Measurements from ENCODE around the gene PGLYRP3. TPM values are rescaled to one million over a fixed set of nuclear protein-coding genes. Genes with fewer than 3 reads are reported as not detected.

The PGLYRP3 gene
- polyA plus RNA-seq, 3 donors, result not detected

DNA sequence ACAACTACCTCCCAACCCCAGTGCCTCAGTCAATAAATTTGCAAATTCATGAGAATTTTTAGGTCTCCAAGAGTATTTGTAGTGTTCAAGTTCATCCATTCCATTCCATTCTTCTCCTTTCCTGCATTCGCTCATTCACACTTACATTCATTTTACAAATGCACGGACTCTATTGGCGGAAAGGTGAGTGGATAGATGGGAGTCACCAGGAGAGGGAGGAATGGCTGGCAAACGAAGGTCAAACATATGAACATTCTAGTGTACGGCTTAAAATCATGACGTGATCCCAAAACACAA lies 50.7 kb downstream of the PGLYRP3 start:
- DNase-seq, result no peak

DNA sequence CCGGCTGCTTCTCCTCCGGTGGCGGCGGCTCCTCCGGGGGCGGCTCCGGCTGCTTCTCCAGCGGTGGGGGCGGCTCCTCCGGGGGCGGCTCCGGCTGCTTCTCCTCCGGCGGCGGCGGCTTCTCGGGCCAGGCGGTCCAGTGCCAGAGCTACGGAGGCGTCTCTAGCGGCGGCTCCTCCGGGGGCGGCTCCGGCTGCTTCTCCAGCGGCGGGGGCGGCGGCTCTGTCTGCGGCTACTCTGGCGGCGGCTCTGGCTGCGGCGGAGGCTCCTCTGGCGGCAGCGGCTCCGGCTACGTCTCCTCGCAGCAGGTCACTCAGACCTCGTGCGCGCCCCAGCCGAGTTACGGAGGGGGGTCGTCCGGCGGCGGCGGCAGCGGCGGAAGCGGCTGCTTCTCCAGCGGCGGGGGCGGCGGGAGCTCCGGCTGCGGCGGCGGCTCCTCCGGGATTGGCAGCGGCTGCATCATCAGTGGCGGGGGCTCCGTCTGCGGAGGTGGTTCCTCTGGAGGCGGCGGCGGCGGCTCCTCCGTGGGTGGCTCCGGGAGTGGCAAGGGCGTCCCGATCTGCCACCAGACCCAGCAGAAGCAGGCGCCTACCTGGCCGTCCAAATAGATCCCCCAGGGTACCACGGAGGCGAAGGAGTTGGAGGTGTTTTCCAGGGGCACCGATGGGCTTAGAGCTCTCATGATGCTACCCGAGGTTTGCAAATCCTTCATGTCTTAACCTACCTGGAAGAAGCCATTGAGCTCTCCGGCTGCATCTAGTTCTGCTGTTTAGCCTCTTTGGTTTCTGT lies 51.3 kb downstream of the PGLYRP3 start:
- DNase-seq, result no peak

DNA sequence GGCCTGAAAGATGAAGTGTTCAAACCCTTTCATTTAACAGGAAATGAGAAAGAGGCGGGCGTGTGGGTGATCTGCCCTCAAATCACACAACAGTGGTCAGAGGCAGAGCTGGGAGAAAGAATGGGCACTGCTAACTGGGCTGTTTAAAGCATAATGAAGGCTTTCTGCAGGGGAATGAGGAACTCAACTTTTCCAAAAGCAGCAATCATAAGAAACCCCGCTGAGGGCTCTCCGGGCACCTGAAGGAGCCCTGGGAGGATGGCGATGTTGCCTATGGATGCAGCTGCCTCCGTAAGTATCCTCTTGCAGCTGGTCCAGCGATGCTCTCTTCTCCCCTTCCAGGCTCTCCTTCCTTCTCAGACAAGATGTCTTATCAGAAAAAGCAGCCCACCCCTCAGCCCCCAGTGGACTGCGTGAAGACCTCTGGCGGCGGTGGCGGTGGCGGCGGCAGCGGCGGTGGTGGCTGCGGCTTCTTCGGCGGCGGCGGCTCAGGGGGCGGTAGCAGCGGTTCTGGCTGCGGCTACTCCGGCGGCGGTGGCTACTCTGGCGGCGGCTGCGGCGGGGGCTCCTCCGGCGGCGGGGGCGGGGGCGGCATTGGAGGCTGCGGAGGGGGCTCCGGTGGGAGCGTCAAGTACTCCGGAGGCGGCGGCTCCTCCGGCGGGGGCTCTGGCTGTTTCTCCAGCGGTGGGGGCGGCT lies 52.0 kb downstream of the PGLYRP3 start:
- no peak for DNase-seq

DNA sequence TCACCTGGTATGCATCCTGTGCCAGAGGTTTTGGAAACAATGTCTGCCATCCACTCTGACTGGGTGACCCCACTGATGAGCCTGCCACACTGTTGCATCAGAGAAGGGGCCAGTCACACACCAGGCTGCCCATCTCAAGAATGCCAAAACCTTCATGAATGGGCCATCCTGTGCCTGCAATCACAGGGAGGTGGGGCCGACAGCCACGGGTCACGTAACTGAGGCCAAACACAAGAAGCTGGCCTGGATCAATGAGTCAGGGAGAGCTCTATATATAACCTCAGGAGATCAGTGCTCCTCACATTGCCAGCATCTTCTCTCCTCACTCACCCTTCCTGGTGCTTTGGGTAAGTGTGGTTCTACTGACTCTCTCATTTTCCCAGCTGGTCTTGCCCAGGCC lies 53.4 kb downstream of the PGLYRP3 start, which contains the start of gene LORICRIN:
LORICRIN (plus strand) TSS at position 301 of the 400 bp plus-strand sequence. CDS start 1,263 bp downstream, outside the sequence.
- DNase-seq, result no peak

DNA sequence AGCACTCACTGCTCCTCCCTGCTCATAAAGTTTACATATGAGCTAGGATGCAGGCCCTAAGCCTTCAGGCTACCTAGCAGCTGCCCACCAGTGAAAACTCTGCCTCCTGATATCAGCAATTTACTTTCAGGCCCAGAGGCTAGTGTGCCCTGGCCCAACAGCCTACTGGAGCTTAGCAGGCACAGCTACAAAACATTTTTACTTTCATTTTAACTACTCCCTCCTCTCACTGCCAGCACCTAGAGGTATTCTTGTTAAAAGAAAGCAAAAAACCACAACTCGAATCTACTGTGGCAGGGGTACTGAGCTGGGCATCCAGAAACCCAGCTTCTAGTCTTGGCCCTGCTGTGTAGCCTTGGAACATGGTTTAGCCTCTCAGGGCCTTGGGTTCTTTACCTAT lies 59.1 kb downstream of the PGLYRP3 start:
- no peak for DNase-seq

DNA sequence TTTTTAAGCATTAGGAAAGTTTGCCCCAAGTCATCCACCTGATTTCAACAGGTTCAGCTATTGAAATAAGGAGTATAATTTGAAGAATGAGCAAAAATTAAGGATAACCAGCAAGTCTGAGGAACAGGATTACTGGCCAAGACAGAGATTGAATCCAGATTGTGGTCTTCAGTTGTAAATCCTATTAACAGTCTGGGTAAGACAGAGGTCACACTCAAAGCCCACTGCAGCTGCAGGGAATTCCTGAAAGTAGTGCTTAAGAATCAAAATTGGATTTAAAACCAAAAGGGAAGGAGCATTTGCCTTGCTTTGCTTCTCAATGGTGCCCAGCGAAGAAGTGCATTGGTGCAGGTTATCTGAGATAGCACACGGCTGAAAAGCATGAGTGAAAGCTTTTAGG lies 59.7 kb downstream of the PGLYRP3 start:
- no peak for DNase-seq

DNA sequence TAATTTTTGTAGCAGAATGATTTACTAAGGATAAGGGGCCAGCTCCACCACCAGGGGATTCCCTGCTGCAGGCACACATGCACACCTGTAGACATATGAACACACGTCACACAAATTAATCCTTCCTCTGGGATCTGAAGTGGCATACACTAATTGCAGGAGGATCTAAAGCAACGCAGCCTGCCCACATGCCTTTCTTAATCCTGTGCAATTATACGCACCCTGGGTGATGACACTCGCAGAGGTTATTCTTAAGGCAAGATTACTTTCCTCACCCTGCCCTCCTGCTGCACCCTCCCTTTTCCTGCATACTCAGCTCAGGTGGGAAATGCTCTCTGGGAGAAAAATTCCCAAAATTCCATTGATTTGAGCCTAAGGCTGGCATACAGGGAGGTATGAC lies 60.8 kb downstream of the PGLYRP3 start:
- no peak for DNase-seq

DNA sequence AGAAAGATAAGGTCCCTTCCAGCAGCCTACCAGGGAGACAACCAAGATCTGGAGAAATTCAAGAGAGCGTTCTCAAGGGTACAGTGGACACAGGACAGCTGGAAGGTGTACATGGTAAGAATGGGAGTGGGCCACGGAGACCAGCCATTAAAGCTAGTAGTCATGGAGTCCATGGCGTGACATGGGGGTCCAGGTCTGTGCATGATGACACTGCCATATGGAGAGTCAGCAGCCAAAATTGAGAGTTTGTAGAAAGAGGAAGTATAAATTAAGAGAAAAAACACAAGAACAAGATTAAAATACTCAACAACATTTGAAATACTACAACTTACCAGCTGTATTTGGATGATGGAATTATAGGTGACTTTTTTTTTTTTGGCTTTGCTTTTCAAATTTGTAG lies 61.2 kb downstream of the PGLYRP3 start:
- no peak for DNase-seq

DNA sequence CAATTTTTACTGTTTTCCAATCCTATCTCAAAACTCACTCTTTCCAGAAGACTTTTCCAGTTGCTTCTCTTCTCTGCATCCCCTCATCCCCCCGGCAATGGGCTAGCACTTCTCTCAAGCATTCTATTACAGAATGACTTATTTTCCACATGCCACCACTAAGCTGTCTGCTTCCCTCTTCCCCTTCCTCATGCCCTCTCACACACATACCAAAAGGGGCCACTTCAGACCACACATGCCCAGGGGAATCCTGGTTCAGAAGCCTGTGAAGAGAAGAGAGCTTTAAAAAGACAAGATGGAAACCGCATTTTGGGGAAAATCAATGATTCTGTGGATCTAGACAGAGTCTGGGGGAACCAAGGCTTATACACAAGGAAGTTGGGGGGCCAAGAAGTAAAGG lies 61.7 kb downstream of the PGLYRP3 start:
- no peak for DNase-seq

DNA sequence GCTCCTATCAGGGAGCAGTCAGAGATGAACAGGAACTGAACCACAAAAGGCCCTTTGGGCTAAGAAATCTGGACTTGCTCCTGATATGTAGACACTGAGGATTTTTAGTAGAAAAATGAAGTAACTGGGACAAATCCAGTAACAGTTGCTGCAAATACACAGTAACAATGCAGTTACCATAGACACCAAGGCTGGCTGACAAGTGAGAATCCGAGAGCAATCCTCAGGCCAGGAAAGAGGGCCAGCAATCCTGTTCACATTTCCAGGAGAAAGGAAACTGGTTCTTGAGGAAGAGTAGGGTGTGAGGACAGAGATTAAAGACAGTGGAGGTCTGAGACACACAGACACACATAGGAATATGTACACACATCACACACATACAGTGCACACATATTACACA lies 62.6 kb downstream of the PGLYRP3 start:
- DNase-seq, result no peak

DNA sequence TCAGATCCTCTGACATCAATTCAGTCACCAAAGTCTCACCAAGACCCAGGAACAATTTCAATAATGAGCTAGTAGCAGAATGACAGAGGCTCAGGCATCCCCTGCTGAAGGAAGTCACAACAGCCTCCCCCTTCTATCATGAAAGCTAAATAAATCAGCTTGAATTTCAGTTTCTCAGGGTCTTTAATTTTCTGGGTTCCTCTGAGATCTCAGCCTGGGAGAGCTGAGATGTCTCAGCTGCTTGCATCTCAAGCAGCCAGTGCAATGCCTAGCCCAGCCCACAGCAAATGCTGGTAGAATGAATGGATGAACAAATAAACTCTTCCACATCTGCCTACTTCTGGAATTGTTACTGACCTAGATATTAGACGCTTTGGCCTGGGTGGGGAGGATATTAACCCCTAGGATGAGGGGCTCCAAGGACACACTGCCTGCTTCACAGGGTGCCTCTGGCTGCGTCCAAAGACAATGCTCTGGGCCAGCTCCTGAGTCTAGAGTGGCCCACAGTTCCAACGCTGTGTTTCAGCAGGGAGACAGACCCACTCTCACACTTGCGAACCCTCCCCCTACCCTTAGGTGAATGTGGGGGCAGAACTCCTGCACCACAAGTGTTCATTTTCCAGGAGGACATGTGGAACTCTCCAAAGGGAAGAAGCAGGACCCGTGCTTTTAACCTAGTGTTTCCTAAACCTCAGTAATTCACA lies 64.4 kb downstream of the PGLYRP3 start:
- DNase-seq, result peak; percentile 63

Other genes starting within 250 kb of the PGLYRP3 start
- gene SPRR2B, start 241.3 kb downstream of the PGLYRP3 start, polyA plus RNA-seq (ENCODE audit: insufficient read length in 3 of 3), result under 1 TPM in 1 of 3 donors, not detected in 2; 0.16 TPM
- not detected for gene SPRR2E, start 218.4 kb downstream of the PGLYRP3 start, polyA plus RNA-seq (ENCODE audit: insufficient read length in 3 of 3)
- gene SPRR2F, start 199.4 kb downstream of the PGLYRP3 start, polyA plus RNA-seq (ENCODE audit: insufficient read length in 3 of 3), result not detected
- not detected for gene SPRR2G, start 162.1 kb downstream of the PGLYRP3 start, polyA plus RNA-seq (ENCODE audit: insufficient read length in 3 of 3)
- not detected for gene LELP1, start 109.5 kb downstream of the PGLYRP3 start, polyA plus RNA-seq (ENCODE audit: insufficient read length in 3 of 3)
- not detected for gene PRR9, start 95.4 kb downstream of the PGLYRP3 start, polyA plus RNA-seq (ENCODE audit: insufficient read length in 3 of 3)
- under 1 TPM in 1 of 3 donors, not detected in 2; 0.07 TPM for gene LORICRIN, start 53.3 kb downstream of the PGLYRP3 start, polyA plus RNA-seq (ENCODE audit: insufficient read length in 3 of 3)
- gene PGLYRP4, start 35.9 kb upstream of the PGLYRP3 start, polyA plus RNA-seq (ENCODE audit: insufficient read length in 3 of 3), result not detected
- gene S100A9, start 44.9 kb upstream of the PGLYRP3 start, polyA plus RNA-seq (ENCODE audit: insufficient read length in 3 of 3), result 10 to 100 TPM in 2 of 3 donors, 1 to 10 TPM in 1; 9.1 to 27.1 (median 20.4) TPM
- gene S100A12, start 62.7 kb upstream of the PGLYRP3 start, polyA plus RNA-seq (ENCODE audit: insufficient read length in 3 of 3), result 1 to 10 TPM; 1.1 to 2.5 (median 1.6) TPM
- gene S100A8, start 78.1 kb upstream of the PGLYRP3 start, polyA plus RNA-seq (ENCODE audit: insufficient read length in 3 of 3), result 10 to 100 TPM in 2 of 3 donors, 1 to 10 TPM in 1; 5.3 to 17.8 (median 14.4) TPM
- not detected for gene S100A7A, start 103.6 kb upstream of the PGLYRP3 start, polyA plus RNA-seq (ENCODE audit: insufficient read length in 3 of 3)
- gene S100A7, start 147.7 kb upstream of the PGLYRP3 start, polyA plus RNA-seq (ENCODE audit: insufficient read length in 3 of 3), result under 1 TPM in 1 of 3 donors, not detected in 2; 0.98 TPM
- 100 to 1,000 TPM; 208 to 240 (median 221) TPM for gene S100A6, start 223.0 kb upstream of the PGLYRP3 start, polyA plus RNA-seq (ENCODE audit: insufficient read length in 3 of 3)
- gene S100A5, start 228.0 kb upstream of the PGLYRP3 start, polyA plus RNA-seq (ENCODE audit: insufficient read length in 3 of 3), result 1 to 10 TPM; 1.1 to 1.4 (median 1.2) TPM
- 10 to 100 TPM; 31.7 to 34.9 (median 31.7) TPM for gene S100A4, start 232.9 kb upstream of the PGLYRP3 start, polyA plus RNA-seq (ENCODE audit: insufficient read length in 3 of 3)
- gene S100A3, start 236.3 kb upstream of the PGLYRP3 start, polyA plus RNA-seq (ENCODE audit: insufficient read length in 3 of 3), result under 1 TPM in 1 of 3 donors, not detected in 2; 0.19 TPM